K562 (cell line): Measurements from ENCODE around the gene PRCC. TPM values are rescaled to one million over a fixed set of nuclear protein-coding genes. Genes with fewer than 3 reads are reported as not detected.

Source experiments
- BHLHE40 ChIP-seq: IDR thresholded peaks from 2 replicates; pipeline ENCODE4 v1.6.1; 2011; ENCODE audit warnings: low read length, improper control_type of control experiment
- CHD2 ChIP-seq: IDR thresholded peaks from 2 replicates; pipeline ENCODE4 v1.6.1; 2011; ENCODE audit warnings: low read depth, low read length
- CTBP1 ChIP-seq: fragments of 450-650 bp; IDR thresholded peaks from 2 replicates; pipeline ENCODE4 v1.6.1; 2016; ENCODE audit warnings: borderline replicate concordance
- E2F4 ChIP-seq: sonication (generic); formaldehyde crosslinking; IDR thresholded peaks from 2 replicates; pipeline ENCODE4 v1.8.0; 2022; ENCODE audit warnings: mild to moderate bottlenecking, low read depth, missing genetic modification reagents
- ELK1 ChIP-seq: sonication (generic); formaldehyde crosslinking; IDR thresholded peaks from 2 replicates; pipeline ENCODE4 v1.8.1; 2022; ENCODE audit warnings: missing genetic modification reagents
- TAF7 ChIP-seq: fragments of 450-650 bp; IDR thresholded peaks from 2 replicates; pipeline ENCODE4 v1.6.1; 2016; ENCODE audit warnings: missing genetic modification characterization, missing compliant biosample characterization
- TSHZ1 ChIP-seq: fragments of 250-450 bp; sonication (Bioruptor Pico); IDR thresholded peaks from 2 replicates; pipeline ENCODE4 v1.4.0; 2020; ENCODE audit warnings: mild to moderate bottlenecking, moderate library complexity
- ZBTB40 ChIP-seq, 2 experiments: fragments of 450-650 bp in 1 of 2; sonication (generic) in 1 of 2; formaldehyde crosslinking in 1 of 2; IDR thresholded peaks; 2 replicates each; pipeline versions ENCODE4 v1.7.1 to v1.9.0; 2016 to 2022; ENCODE audit warnings: inconsistent platforms in 1 of 2, mild to moderate bottlenecking in 1 of 2, missing genetic modification reagents in 1 of 2
- ZNF511 ChIP-seq: sonication (generic); formaldehyde crosslinking; IDR thresholded peaks from 2 replicates; pipeline ENCODE4 v1.8.0; 2022; ENCODE audit warnings: mild to moderate bottlenecking, missing genetic modification reagents
- polyA plus RNA-seq, 8 experiments: library from polyadenylated mRNA; depleted of rRNA in 4 of 8; stranded (reverse) in 5 of 8; unstranded in 3 of 8; fragments of >200 nt; fragmentation: Nextera tagmentation in 2 of 8; fragmentation: Illumina TruSeq in 1 of 8; extraction: Ambion mirVana in 2 of 8; extraction: Trizol in 1 of 8; gene quantifications; 2 replicates each; pipeline versions ENCODE4 v1.2.1 to v1.2.3, GENCODE V29; 2011 to 2014; ENCODE audit warnings: inconsistent platforms in 1 of 8, missing spikeins in 1 of 8
- total RNA-seq, 7 experiments: library from RNA; depleted of rRNA in 6 of 7; stranded (reverse); fragments of >200 nt in 6 of 7; fragmentation: Illumina TruSeq in 2 of 7; extraction: Trizol in 2 of 7; gene quantifications; 2 replicates each; pipeline versions ENCODE4 v1.2.1 to v1.2.3, GENCODE V29; 2011 to 2021; ENCODE audit warnings: low replicate concordance in 1 of 7

Gene PRCC
- total and polyA plus RNA-seq, 9 of the 15 experiments (the other 6 are each of a cell fraction or from before 2014, with no cell fraction given): 23.9 to 201 (median 41.1) TPM

GRCh38 chr1:156746728-156747631 is 20.4 kb upstream of the PRCC start (continued):
- no peak for TF ChIP-seq TSHZ1 (CRISPR knock-in tag)
- TF ChIP-seq E2F4 (CRISPR knock-in tag): 0 out of 2 replicates have a peak, but pooled peaks have one; percentile 18
- TF ChIP-seq CHD2: 0 out of 2 replicates have a peak, but pooled peaks have one; percentile 29
- peak; percentile 8; the same call in 1 of the 2 replicates for TF ChIP-seq BHLHE40
- TF ChIP-seq ELK1: no peak
- TF ChIP-seq ZBTB40 (IDR thresholded peaks at IDR 0.05): no peak
- TF ChIP-seq ZBTB40 (CRISPR knock-in tag; IDR thresholded peaks at IDR 0.05): no peak
- TF ChIP-seq ZNF511 (CRISPR knock-in tag): no peak
- no peak for TF ChIP-seq CTBP1
- no peak for TF ChIP-seq TAF7
